Gastrocnemius medialis (tissue), 4 donors: ENCODE results near the gene CDC14A.

Experiments used
- POLR2A ChIP-seq, 2 donors: fragments of 450-650 bp; IDR thresholded peaks; one replicate each; pipeline ENCODE4 v1.6.1; 2017; ENCODE audit warnings: antibody characterized with exemption in 2 of 2, mild to moderate bottlenecking in 2 of 2, moderate library complexity in 2 of 2
- TF ChIP-seq, protein P1 (sequence below), 5 experiments: fragments of 450-650 bp in 3 of 5; fragments of 200-600 bp in 2 of 5; sonication (generic) in 2 of 5; IDR thresholded peaks in 4 of 5; conservative IDR thresholded peaks in 1 of 5; 1 replicate in 4 of 5; 2 replicates in 1 of 5; pipeline ENCODE4 v1.5.1; 2016 to 2019; ENCODE audit warnings: antibody characterized with exemption in 5 of 5, mild to moderate bottlenecking in 3 of 5, moderate library complexity in 3 of 5

DNA sequence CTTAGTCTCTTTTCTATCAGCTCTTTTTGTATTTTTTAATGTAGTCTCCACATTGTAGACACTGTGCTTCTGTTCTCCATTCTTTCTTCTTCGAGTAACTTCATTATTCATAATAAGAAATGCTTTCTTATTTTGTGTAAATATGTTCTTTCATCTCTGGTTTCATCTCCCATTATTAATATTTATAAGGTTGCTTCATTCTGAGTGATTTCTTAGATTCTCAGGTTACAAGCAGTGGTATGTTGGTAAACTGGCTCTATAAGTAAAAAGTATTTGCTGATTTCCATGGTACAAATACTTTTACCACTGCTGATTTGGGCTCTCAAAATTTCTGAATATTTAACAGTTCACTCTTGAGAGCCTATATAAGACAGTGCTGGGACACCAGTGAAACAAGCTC lies 81.3 kb downstream of the CDC14A start:
- TF ChIP-seq, protein P1, sequence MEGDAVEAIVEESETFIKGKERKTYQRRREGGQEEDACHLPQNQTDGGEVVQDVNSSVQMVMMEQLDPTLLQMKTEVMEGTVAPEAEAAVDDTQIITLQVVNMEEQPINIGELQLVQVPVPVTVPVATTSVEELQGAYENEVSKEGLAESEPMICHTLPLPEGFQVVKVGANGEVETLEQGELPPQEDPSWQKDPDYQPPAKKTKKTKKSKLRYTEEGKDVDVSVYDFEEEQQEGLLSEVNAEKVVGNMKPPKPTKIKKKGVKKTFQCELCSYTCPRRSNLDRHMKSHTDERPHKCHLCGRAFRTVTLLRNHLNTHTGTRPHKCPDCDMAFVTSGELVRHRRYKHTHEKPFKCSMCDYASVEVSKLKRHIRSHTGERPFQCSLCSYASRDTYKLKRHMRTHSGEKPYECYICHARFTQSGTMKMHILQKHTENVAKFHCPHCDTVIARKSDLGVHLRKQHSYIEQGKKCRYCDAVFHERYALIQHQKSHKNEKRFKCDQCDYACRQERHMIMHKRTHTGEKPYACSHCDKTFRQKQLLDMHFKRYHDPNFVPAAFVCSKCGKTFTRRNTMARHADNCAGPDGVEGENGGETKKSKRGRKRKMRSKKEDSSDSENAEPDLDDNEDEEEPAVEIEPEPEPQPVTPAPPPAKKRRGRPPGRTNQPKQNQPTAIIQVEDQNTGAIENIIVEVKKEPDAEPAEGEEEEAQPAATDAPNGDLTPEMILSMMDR (IDR thresholded peaks at IDR 0.05 in 4 of 5, conservative IDR thresholded peaks at IDR 0.05 in 1 of 5): no peak
- no peak for TF ChIP-seq POLR2A (IDR thresholded peaks at IDR 0.05)
